ENCODE results near the gene NDE1. TPM values are rescaled to one million over a fixed set of nuclear protein-coding genes. Genes with fewer than 3 reads are reported as not detected.

NDE1 gene
- total RNA-seq, 1 donor from 2014 or later: 45.3 TPM

DNA sequence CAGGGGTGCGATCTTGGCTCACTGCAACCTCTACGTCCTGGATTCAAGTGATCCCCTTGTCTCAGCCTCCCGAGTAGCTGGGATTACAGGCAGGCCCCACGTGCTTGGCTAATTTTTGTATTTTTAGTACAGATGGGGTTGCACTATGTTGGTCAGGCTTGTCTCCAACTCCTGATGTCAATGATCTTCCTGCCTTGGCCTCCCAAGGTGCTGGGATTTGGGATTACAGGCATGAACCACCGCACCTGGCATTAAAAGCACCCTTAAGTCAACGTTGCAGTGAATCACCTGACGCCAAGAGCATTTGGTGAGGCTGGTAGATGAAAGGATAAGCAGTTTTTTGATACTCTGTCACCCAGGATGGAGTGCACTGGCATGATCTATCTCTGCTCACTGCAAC is 59.0 kb downstream of the NDE1 start:
- DNase-seq (ENCODE audit: low read depth): no peak
- H3K4me3 ChIP-seq (ENCODE audit: low read depth, low read length): no peak overlapping the region
- TF ChIP-seq, protein P1, sequence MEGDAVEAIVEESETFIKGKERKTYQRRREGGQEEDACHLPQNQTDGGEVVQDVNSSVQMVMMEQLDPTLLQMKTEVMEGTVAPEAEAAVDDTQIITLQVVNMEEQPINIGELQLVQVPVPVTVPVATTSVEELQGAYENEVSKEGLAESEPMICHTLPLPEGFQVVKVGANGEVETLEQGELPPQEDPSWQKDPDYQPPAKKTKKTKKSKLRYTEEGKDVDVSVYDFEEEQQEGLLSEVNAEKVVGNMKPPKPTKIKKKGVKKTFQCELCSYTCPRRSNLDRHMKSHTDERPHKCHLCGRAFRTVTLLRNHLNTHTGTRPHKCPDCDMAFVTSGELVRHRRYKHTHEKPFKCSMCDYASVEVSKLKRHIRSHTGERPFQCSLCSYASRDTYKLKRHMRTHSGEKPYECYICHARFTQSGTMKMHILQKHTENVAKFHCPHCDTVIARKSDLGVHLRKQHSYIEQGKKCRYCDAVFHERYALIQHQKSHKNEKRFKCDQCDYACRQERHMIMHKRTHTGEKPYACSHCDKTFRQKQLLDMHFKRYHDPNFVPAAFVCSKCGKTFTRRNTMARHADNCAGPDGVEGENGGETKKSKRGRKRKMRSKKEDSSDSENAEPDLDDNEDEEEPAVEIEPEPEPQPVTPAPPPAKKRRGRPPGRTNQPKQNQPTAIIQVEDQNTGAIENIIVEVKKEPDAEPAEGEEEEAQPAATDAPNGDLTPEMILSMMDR (conservative IDR thresholded peaks at IDR 0.05; ENCODE audit: low read depth, low read length): no peak

DNA sequence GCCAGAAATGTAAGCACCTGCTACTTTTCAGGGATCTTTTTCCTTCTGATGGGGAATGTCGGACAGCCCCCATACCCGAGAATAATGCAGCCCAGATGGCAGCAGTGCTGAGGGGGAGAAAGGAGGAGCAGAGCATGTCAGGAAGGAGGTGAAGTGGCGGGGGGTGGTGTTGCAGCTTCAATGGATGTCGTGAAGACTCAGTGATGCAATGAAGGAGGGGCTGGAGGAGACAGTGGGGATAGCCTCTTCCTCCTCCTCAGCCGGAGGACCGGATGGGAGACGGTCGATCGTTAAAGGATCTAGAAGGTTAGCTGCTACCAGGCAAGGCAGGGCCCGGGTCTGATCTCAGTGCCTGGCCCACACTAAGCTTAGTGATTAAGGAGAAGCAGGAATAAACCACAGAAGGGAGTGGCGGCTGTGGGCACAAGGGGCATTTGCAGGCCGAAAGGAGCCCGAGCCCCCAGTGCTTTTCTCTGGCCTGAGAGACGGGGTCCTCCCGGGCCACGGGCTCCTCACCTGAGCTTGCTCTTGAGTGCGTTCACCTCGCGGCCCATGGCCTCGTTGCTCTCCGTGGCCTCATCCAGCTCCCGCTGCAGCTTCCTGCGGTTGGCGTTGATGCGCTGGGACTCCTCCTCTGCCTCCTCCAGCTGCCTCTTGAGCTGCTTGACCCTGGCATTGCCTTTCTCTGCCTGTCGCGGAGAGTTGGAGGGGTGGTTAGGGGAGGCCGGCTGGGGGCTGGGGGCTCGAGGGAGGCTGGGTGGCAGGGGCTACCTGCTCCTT is 64.5 kb downstream of the NDE1 start:
- no peak for DNase-seq (ENCODE audit: low read depth)
- no peak overlapping the region for H3K4me3 ChIP-seq (ENCODE audit: low read depth, low read length)
- TF ChIP-seq, protein P1 (conservative IDR thresholded peaks at IDR 0.05; ENCODE audit: low read depth, low read length): no peak

DNA sequence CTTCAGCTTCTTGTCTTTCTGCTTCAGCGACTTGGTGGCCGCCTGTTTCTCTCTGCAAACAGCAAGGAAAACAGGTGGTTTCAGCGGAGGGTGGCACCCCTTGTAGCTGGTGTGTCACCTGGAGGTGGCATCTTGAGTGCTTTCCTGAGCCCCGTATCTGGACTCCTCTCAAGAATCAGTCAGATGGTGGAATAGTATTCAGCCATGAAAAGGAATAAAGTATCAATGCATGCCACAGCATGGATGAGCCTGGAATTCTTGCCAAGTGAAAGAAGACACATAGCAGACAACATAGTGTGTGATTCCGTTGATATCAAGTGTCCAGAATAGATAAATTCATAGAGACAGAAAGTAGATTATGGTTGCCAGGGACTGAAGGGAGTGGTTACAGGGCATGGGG is 65.2 kb downstream of the NDE1 start:
- no peak for DNase-seq (ENCODE audit: low read depth)
- TF ChIP-seq, protein P1 (conservative IDR thresholded peaks at IDR 0.05; ENCODE audit: low read depth, low read length): no peak
- H3K4me3 ChIP-seq (ENCODE audit: low read depth, low read length): no peak overlapping the region

DNA sequence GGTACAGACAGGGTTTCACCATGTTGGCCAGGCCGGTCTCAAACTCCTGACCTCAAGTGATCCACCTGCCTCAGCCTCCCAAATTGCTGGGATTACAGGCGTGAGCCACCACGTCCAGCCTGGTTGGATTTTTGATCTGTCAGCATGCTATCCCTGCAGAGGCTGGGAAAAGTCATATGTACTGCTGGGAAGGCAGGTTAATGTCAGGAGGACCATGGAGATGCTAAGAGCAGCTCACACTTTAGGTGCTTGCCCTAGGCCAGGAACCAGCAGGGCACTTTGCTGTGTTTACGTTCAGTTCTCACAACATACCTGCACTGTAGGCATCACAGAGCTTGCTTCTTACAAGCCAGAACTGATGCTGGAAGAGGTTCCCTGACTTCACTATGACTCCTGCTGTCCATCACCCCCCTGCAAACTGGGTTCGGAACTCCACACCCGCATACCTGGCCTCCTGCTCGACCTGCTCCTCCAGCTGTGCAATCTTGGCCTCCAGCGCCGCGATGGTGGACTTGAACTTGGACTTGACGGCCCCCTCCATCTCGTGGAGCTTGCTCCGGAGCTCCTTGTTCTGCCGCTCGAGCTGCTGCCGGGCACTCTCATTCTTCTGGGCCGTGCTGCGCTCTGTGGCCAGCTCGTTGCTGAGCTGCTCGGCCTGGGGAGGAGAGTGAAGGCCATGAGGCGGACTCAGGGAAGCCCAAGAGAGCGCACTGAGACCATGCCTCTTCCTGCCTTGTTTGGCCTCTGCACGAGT is 66.8 kb downstream of the NDE1 start:
- H3K4me3 ChIP-seq (ENCODE audit: low read depth, low read length): no peak overlapping the region
- DNase-seq (ENCODE audit: low read depth): no peak
- TF ChIP-seq, protein P1 (conservative IDR thresholded peaks at IDR 0.05; ENCODE audit: low read depth, low read length): no peak

DNA sequence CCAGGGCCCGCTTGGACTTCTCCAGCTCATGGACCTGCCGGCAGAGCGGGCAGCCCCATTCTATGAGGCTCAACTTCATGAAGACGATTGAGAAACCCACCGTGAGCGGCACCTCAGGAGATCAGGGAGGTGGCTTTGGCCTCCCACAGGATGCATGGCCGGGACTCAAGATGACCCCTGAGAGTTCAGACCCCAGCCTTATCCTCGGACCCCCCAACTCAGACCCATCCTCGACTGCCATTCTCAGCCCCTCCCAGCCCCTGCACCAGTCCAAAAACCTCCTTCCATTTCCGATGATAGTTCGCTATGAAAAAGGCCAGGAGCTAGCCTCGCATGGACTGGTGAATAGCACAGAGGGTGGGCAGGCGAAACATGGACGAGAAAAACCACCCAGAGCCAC is 71.0 kb downstream of the NDE1 start:
- H3K4me3 ChIP-seq (ENCODE audit: low read depth, low read length): no peak overlapping the region
- no peak for DNase-seq (ENCODE audit: low read depth)
- TF ChIP-seq, protein P1 (conservative IDR thresholded peaks at IDR 0.05; ENCODE audit: low read depth, low read length): no peak

DNA sequence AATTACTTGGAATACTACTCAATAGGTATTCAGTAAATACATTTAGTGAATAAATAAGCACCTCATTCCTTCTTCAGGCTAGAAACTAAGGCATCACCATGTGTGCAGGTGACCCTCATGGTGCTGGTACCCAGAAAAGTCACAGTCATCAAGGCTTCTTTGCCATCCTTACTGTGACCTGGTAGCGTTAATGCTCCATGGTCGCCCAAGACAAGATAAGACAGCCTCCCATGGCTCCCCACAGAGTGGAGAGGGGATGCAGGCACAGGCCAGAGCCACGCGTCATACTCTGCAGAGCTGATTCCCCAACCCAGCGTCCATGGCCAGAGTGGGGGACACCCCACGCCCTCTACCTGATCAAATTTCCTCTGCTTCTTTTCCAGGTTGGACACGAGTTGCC is 73.8 kb downstream of the NDE1 start:
- TF ChIP-seq, protein P1 (conservative IDR thresholded peaks at IDR 0.05; ENCODE audit: low read depth, low read length): no peak
- no peak for DNase-seq (ENCODE audit: low read depth)
- no peak overlapping the region for H3K4me3 ChIP-seq (ENCODE audit: low read depth, low read length)
